Measurements from ENCODE around the gene CCIN. TPM values are rescaled to one million over a fixed set of nuclear protein-coding genes. Genes with fewer than 3 reads are reported as not detected.

Gene CCIN
- total RNA-seq, 1 experiment from 2014 or later, result not detected

DNA sequence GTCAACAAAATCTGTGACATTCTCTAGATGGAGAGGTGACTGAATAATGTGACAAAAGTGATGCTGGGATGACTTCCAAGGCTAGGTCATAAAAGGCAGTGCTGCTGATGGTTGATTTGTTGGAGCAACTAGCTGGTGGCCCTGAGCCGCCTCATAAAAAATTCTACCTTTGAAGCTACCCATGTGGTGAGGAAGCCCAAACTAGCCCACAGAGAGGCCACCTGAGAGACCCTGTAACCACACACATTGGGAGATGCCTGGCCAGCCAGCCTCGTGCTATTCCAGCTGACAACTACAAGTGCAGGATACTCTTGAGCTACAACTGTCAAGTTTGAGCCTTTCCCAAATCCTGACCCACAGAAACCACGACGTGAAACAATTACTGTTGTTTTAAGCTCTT lies 44.2 kb downstream of the CCIN start:
- intact Hi-C loops (cut with micrococcal nuclease; ENCODE audit: unreplicated experiment), result no loop called here
- ChIA-PET POLR2A (ENCODE audit: unreplicated experiment) (no interaction called here), CTCF (no interaction called here)

DNA sequence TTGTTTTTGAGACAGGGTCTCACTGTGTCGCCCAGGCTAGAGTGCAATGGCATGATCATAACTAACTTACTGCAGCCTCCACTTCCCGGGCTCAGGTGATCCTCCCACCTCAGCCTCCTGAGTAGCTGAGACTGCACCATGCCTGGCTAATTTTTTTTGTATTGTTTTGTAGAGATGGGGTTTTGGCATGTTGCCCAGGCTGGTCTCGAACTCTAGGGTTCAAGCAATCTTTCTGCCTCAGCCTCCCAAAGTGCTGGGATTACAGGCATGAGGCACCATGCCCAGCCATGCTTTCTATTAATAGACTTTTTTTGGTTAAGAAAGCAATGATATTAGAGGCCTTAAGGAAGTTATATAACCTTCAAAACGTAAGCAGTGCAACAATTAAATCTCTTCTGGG lies 44.8 kb downstream of the CCIN start:
- intact Hi-C loops (cut with micrococcal nuclease; ENCODE audit: unreplicated experiment), result no loop called here
- no peaks in the 10 kb centered on the region for H3K79me2 ChIP-seq (ENCODE audit: low read depth)
- H4K20me1 ChIP-seq (ENCODE audit: insufficient read depth), result peaks cover 28% of the 10 kb centered on the region

More for the DNA sequence above, 44.2 kb downstream of the CCIN start:
- Histone ChIP-seq H3K27ac (no peak overlapping the region), H3K4me2 (no peak overlapping the region), H2AFZ (no peak overlapping the region), H3K4me1 (replicated peaks; ENCODE audit: insufficient read depth) (no peaks in the 10 kb centered on the region), H3K9me2 (ENCODE audit: insufficient read depth) (no peaks in the 10 kb centered on the region), H3K27me3 (ENCODE audit: insufficient read depth, low read depth) (no peaks in the 10 kb centered on the region), H3K36me3 (ENCODE audit: low read depth) (peaks cover 5% of the 10 kb centered on the region; the same call in 1 of the 2 replicates), H3K4me3 (no peak overlapping the region), H3F3A (ENCODE audit: insufficient read depth, low read depth) (peaks cover 41% of the 10 kb centered on the region; the same call in 1 of the 2 replicates), H3K9me3 (ENCODE audit: insufficient read depth, low read depth) (no peaks in the 10 kb centered on the region), H4K20me1 (ENCODE audit: insufficient read depth) (peaks cover 29% of the 10 kb centered on the region), H3K79me2 (ENCODE audit: low read depth) (no peaks in the 10 kb centered on the region)
- DNase-seq, result no peak
- no peak for TF ChIP-seq EZH2 (IDR thresholded peaks at IDR 0.05; ENCODE audit: low read depth)
- TF ChIP-seq, protein P1, sequence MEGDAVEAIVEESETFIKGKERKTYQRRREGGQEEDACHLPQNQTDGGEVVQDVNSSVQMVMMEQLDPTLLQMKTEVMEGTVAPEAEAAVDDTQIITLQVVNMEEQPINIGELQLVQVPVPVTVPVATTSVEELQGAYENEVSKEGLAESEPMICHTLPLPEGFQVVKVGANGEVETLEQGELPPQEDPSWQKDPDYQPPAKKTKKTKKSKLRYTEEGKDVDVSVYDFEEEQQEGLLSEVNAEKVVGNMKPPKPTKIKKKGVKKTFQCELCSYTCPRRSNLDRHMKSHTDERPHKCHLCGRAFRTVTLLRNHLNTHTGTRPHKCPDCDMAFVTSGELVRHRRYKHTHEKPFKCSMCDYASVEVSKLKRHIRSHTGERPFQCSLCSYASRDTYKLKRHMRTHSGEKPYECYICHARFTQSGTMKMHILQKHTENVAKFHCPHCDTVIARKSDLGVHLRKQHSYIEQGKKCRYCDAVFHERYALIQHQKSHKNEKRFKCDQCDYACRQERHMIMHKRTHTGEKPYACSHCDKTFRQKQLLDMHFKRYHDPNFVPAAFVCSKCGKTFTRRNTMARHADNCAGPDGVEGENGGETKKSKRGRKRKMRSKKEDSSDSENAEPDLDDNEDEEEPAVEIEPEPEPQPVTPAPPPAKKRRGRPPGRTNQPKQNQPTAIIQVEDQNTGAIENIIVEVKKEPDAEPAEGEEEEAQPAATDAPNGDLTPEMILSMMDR (conservative IDR thresholded peaks at IDR 0.05), result no peak
- no TSS peak for BruUV-seq (replicated peaks)

DNA sequence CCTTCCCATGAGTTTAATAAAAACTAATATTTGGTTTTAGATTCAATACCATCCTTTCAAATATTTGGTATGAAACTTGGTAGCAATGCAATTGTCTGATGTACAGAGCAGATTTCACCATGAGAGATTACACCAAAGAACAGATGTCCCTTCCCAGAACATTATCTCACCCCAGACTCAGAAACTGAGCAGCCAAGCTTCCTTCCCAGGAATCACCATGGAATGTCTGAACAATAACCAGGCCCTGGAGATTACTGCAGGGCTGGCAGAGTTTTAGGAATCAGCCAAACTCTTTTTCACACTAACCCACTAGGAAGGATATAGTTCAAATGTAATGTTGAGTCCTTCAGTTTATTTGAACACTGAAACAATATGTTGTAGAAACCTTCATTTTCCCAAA lies 45.4 kb downstream of the CCIN start:
- Histone ChIP-seq H3K79me2 (ENCODE audit: low read depth) (no peaks in the 10 kb centered on the region), H3K9me2 (ENCODE audit: insufficient read depth) (no peaks in the 10 kb centered on the region), H3K4me3 (no peak overlapping the region), H4K20me1 (ENCODE audit: insufficient read depth) (peaks cover 23% of the 10 kb centered on the region), H3K4me2 (no peak overlapping the region), H3K27me3 (ENCODE audit: insufficient read depth, low read depth) (no peaks in the 10 kb centered on the region), H2AFZ (no peak overlapping the region), H3K4me1 (replicated peaks; ENCODE audit: insufficient read depth) (no peaks in the 10 kb centered on the region), H3K27ac (no peak overlapping the region), H3F3A (ENCODE audit: insufficient read depth, low read depth) (peaks cover 41% of the 10 kb centered on the region; the same call in 1 of the 2 replicates), H3K9me3 (ENCODE audit: insufficient read depth, low read depth) (no peaks in the 10 kb centered on the region), H3K36me3 (ENCODE audit: low read depth) (peaks cover 5% of the 10 kb centered on the region; the same call in 1 of the 2 replicates)
- no TSS peak for BruUV-seq (replicated peaks)
- intact Hi-C loops (cut with micrococcal nuclease; ENCODE audit: unreplicated experiment), result no loop called here
- CTCF ChIA-PET, result no interaction called here
- TF ChIP-seq EZH2 (IDR thresholded peaks at IDR 0.05; ENCODE audit: low read depth), result no peak
- TF ChIP-seq, protein P1 (conservative IDR thresholded peaks at IDR 0.05), result no peak
- DNase-seq, result no peak
- POLR2A ChIA-PET (ENCODE audit: unreplicated experiment), result no interaction called here

More for the DNA sequence above, 44.8 kb downstream of the CCIN start:
- Histone ChIP-seq H3K4me1 (replicated peaks; ENCODE audit: insufficient read depth) (no peaks in the 10 kb centered on the region), H2AFZ (no peak overlapping the region), H3K27ac (no peak overlapping the region), H3K9me3 (ENCODE audit: insufficient read depth, low read depth) (no peaks in the 10 kb centered on the region), H3K4me2 (no peak overlapping the region), H3K36me3 (ENCODE audit: low read depth) (peaks cover 5% of the 10 kb centered on the region; the same call in 1 of the 2 replicates), H3K27me3 (ENCODE audit: insufficient read depth, low read depth) (no peaks in the 10 kb centered on the region), H3F3A (ENCODE audit: insufficient read depth, low read depth) (peaks cover 41% of the 10 kb centered on the region; the same call in 1 of the 2 replicates), H3K4me3 (no peak overlapping the region), H3K9me2 (ENCODE audit: insufficient read depth) (no peaks in the 10 kb centered on the region)
- ChIA-PET POLR2A (ENCODE audit: unreplicated experiment) (no interaction called here), CTCF (no interaction called here)
- no TSS peak for BruUV-seq (replicated peaks)
- DNase-seq, result no peak
- TF ChIP-seq EZH2 (IDR thresholded peaks at IDR 0.05; ENCODE audit: low read depth), result no peak
- TF ChIP-seq, protein P1 (conservative IDR thresholded peaks at IDR 0.05), result no peak

Measured in PC-9 (cell line).